Adrenal gland (tissue), 12 donors: Measurements from ENCODE around the gene ARID3C. TPM values are rescaled to one million over a fixed set of nuclear protein-coding genes. Genes with fewer than 3 reads are reported as not detected.

ENCODE experiments used
- DNase-seq, 7 donors: peaks; one replicate each; pipeline ENCODE4 v3.0.0-alpha.2; 2019 to 2020
- H3K27ac ChIP-seq, 5 donors: fragments of 200-600 bp; sonication (generic) in 4 of 5; 1 replicate in 3 of 5; 2 replicates in 2 of 5; pipeline versions ENCODE4 v1.5.1 to v1.8.0; 2016 to 2020; ENCODE audit warnings: mild to moderate bottlenecking in 1 of 5
- H3K27me3 ChIP-seq: fragments of 200-600 bp; 2 replicates; pipeline ENCODE4 v1.8.0; 2021
- H3K36me3 ChIP-seq, 2 donors: fragments of 200-600 bp; replicated peaks in 1 of 2; 1 replicate in 1 of 2; 2 replicates in 1 of 2; pipeline versions ENCODE4 v1.5.1 to v1.8.0; 2018 to 2022
- H3K4me1 ChIP-seq, 2 donors: fragments of 200-600 bp; replicated peaks in 1 of 2; 1 replicate in 1 of 2; 2 replicates in 1 of 2; pipeline versions ENCODE4 v1.5.1 to v1.8.0; 2018 to 2021
- H3K4me3 ChIP-seq, 4 donors: fragments of 200-600 bp; sonication (generic) in 3 of 4; one replicate each; pipeline ENCODE4 v1.5.1; 2016 to 2018
- H3K9me3 ChIP-seq, 3 donors: fragments of 200-600 bp; sonication (generic) in 1 of 3; replicated peaks in 1 of 3; 1 replicate in 2 of 3; 2 replicates in 1 of 3; pipeline versions ENCODE4 v1.5.1 to v1.8.0; 2016 to 2021
- POLR2A ChIP-seq, 2 donors: fragments of 450-650 bp; IDR thresholded peaks; one replicate each; pipeline ENCODE4 v1.6.1; 2017; ENCODE audit warnings: antibody characterized with exemption in 2 of 2, mild to moderate bottlenecking in 2 of 2, moderate library complexity in 1 of 2
- WGBS, 4 donors: extraction: QIAGEN DNeasy Blood & Tissue Kit in 2 of 4; methylation state at CpG; one replicate each; pipeline versions ENCODE4 v1.1.5 to v1.1.7; 2013 to 2017; 5-methylcytosine and 5-hydroxymethylcytosine counted together
- intact Hi-C, 2 donors: fragments of 100-400 bp; cut with DNase I; formaldehyde crosslinking; loops; one replicate each; pipeline versions ENCODE4 v1.14.1 to v1.15.0; 2022 to 2023
- polyA plus RNA-seq, 3 donors: library from polyadenylated mRNA; stranded (reverse); fragments of 200-250 nt in 2 of 3; fragments of 350-450 nt in 1 of 3; fragmentation: Illumina TruSeq in 1 of 3; extraction: RNeasy Lipid Tissue Mini Kit (QIAGEN cat#74804) in 1 of 3; gene quantifications; one replicate each; pipeline ENCODE4 v1.2.3, GENCODE V29; 2013 to 2014
- total RNA-seq, 9 donors: library from RNA; depleted of rRNA in 4 of 9; stranded (reverse); fragments of >200 nt in 4 of 9; fragments of 120-200 nt in 1 of 9; fragmentation: NEBNext Ultra II Directional in 1 of 9; extraction: Animal tissue kit (Norgen Biotek cat#: 25700) in 1 of 9; gene quantifications; one replicate each; pipeline versions ENCODE4 v1.1.0 to v1.2.4, GENCODE V29; 2013 to 2023
- TF ChIP-seq, protein P1 (sequence below), 6 experiments: fragments of 450-650 bp in 4 of 6; fragments of 200-600 bp in 2 of 6; sonication (generic) in 1 of 6; IDR thresholded peaks; 1 replicate in 5 of 6; 2 replicates in 1 of 6; pipeline versions ENCODE4 v1.5.1 to v1.8.0; 2016 to 2021; ENCODE audit warnings: antibody characterized with exemption in 6 of 6, mild to moderate bottlenecking in 2 of 6, moderate library complexity in 1 of 6
- donor health status: healthy with polysubstance abuse.
- donor health status: Bipolar disorder and iron deficiency.
- donor health status: DM: yes; HTN: yes; CAD: no.
- donor health status: DM: no; HTN: no; CAD: no.
- donor health status: DM: no; HTN: no; CAD: no.
- donor health status: DM: yes; HTN: yes; CAD: no.

The ARID3C gene
- total and polyA plus RNA-seq, 12 donors, result not detected

GRCh38 chr9:34587271-34587670 is 41.6 kb downstream of the ARID3C start:
- peaks cover 30% of the 10 kb centered on the region for H3K27me3 ChIP-seq
- TF ChIP-seq, protein P1, sequence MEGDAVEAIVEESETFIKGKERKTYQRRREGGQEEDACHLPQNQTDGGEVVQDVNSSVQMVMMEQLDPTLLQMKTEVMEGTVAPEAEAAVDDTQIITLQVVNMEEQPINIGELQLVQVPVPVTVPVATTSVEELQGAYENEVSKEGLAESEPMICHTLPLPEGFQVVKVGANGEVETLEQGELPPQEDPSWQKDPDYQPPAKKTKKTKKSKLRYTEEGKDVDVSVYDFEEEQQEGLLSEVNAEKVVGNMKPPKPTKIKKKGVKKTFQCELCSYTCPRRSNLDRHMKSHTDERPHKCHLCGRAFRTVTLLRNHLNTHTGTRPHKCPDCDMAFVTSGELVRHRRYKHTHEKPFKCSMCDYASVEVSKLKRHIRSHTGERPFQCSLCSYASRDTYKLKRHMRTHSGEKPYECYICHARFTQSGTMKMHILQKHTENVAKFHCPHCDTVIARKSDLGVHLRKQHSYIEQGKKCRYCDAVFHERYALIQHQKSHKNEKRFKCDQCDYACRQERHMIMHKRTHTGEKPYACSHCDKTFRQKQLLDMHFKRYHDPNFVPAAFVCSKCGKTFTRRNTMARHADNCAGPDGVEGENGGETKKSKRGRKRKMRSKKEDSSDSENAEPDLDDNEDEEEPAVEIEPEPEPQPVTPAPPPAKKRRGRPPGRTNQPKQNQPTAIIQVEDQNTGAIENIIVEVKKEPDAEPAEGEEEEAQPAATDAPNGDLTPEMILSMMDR (IDR thresholded peaks at IDR 0.05), result no peak
- no peak for TF ChIP-seq POLR2A (IDR thresholded peaks at IDR 0.05)
- H3K9me3 ChIP-seq, result no peaks in the 10 kb centered on the region
- H3K4me1 ChIP-seq, result peaks cover 0 to 4% of the 10 kb centered on the region in 2 donors
- no peak overlapping the region for H3K27ac ChIP-seq
- intact Hi-C loops, result no loop called here
- H3K4me3 ChIP-seq, result no peak overlapping the region
- no peak for DNase-seq
- 56 to 83% (median 69%) methylated on average over 1 to 2 of the region's 2 CpGs; no CpG with 5 or more reads in 1 of the 4 donors for WGBS, 4 donors
- H3K36me3 ChIP-seq, result no peaks in the 10 kb centered on the region

GRCh38 chr9:34585946-34586669 is 42.8 kb downstream of the ARID3C start:
- Histone ChIP-seq H3K36me3 (no peaks in the 10 kb centered on the region), H3K4me1 (no peaks in the 10 kb centered on the region), H3K27ac (no peak overlapping the region), H3K9me3 (no peaks in the 10 kb centered on the region), H3K4me3 (no peak overlapping the region), H3K27me3 (peaks cover 30% of the 10 kb centered on the region)
- TF ChIP-seq POLR2A (IDR thresholded peaks at IDR 0.05), result no peak
- TF ChIP-seq, protein P1 (IDR thresholded peaks at IDR 0.05), result no peak
- WGBS, 4 donors, result 28 to 42% (median 36%) methylated on average over 5 to 11 of the region's 11 CpGs
- intact Hi-C loops, result no loop called here
- no peak for DNase-seq

GRCh38 chr9:34584970-34585369 is 43.9 kb downstream of the ARID3C start:
- Histone ChIP-seq H3K36me3 (no peaks in the 10 kb centered on the region), H3K27ac (no peak overlapping the region), H3K4me1 (no peaks in the 10 kb centered on the region), H3K4me3 (no peak overlapping the region), H3K27me3 (peaks cover 24% of the 10 kb centered on the region), H3K9me3 (no peaks in the 10 kb centered on the region)
- TF ChIP-seq, protein P1 (IDR thresholded peaks at IDR 0.05), result no peak
- no peak for TF ChIP-seq POLR2A (IDR thresholded peaks at IDR 0.05)
- WGBS, 4 donors, result 50 to 67% (median 65%) methylated on average over 2 to 5 of the region's 5 CpGs
- DNase-seq, result no peak
- intact Hi-C loops, result no loop called here

GRCh38 chr9:34582787-34583186 is 46.1 kb downstream of the ARID3C start:
- Histone ChIP-seq H3K27me3 (peaks cover 14% of the 10 kb centered on the region), H3K9me3 (no peaks in the 10 kb centered on the region), H3K36me3 (no peaks in the 10 kb centered on the region), H3K4me3 (no peak overlapping the region), H3K4me1 (peaks cover 0 to 5% of the 10 kb centered on the region in 2 donors), H3K27ac (no peak overlapping the region)
- no peak for TF ChIP-seq POLR2A (IDR thresholded peaks at IDR 0.05)
- TF ChIP-seq, protein P1 (IDR thresholded peaks at IDR 0.05), result no peak
- intact Hi-C loops, result no loop called here
- DNase-seq, result no peak
- WGBS, 4 donors, result 84 to 94% (median 93%) methylated on average over 5 of the region's 5 CpGs
